Thoracic aorta (tissue), 2 donors: ENCODE measurements around the gene EPS8L1. TPM values are rescaled to one million over a fixed set of nuclear protein-coding genes. Genes with fewer than 3 reads are reported as not detected.
"Not testable (repeated sequence)": the region's sequence is repeated elsewhere in the genome, so short reads cannot be mapped to it uniquely, and the experiment has no call there.

Experiments
- ATAC-seq: fragments of 150-250 bp; one replicate; pipeline ENCODE4 v1.8.0; 2017; ENCODE audit warnings: low read depth; ENCODE audit not compliant: insufficient number of reproducible peaks, low FRiP score
- DNase-seq: peaks from one replicate; pipeline ENCODE4 v3.0.0-alpha.2; 2020; ENCODE audit warnings: low spot score
- H3K27ac ChIP-seq, 2 donors: fragments of 200-600 bp; sonication (generic); 1 replicate in 1 of 2; 2 replicates in 1 of 2; pipeline ENCODE4 v1.5.1; 2016; ENCODE audit warnings: mild to moderate bottlenecking in 2 of 2, moderate library complexity in 2 of 2
- H3K27me3 ChIP-seq: fragments of 200-600 bp; sonication (generic); replicated peaks from 2 replicates; pipeline ENCODE4 v1.6.0; 2016; ENCODE audit warnings: mild to moderate bottlenecking; ENCODE audit not compliant: insufficient read depth
- H3K36me3 ChIP-seq: fragments of 200-600 bp; sonication (generic); one replicate; pipeline ENCODE4 v1.5.1; 2016
- H3K4me1 ChIP-seq, 2 donors: fragments of 200-600 bp; sonication (generic); 1 replicate in 1 of 2; 2 replicates in 1 of 2; pipeline versions ENCODE4 v1.5.1 to v1.6.0; 2016; ENCODE audit warnings: low read depth in 2 of 2, mild to moderate bottlenecking in 1 of 2; ENCODE audit not compliant: control insufficient read depth in 1 of 2
- H3K4me3 ChIP-seq: fragments of 200-600 bp; sonication (generic); 2 replicates; pipeline ENCODE4 v1.5.1; 2016; ENCODE audit warnings: mild to moderate bottlenecking
- H3K9me3 ChIP-seq: fragments of 200-600 bp; sonication (generic); 2 replicates; pipeline ENCODE4 v1.5.1; 2016
- CTCF ChIP-seq: fragments of 200-600 bp; sonication (generic); IDR thresholded peaks from one replicate; pipeline ENCODE4 v1.5.1; 2019; ENCODE audit warnings: antibody characterized with exemption
- total RNA-seq, 2 donors: library from RNA; depleted of rRNA; stranded (reverse); fragments of >200 nt; gene quantifications; one replicate each; pipeline versions ENCODE4 v1.1.0 to v1.2.3, GENCODE V29; 2016

Gene EPS8L1
- total RNA-seq, result 10 to 100 TPM in 1 of 2 donors, 1 to 10 TPM in 1; 5.4 to 16.3 TPM

- DNase-seq (no peak), ATAC-seq (no peak)
- Histone ChIP-seq H3K36me3 (no peaks in the 10 kb centered on the region), H3K27ac (no peak within 1 kb of the TSS), H3K9me3 (no peaks in the 10 kb centered on the region), H3K4me3 (no peak within 1 kb of the TSS), H3K4me1 (peaks cover 2 to 7% of the 10 kb centered on the region in 2 donors), H3K27me3 (no peaks in the 10 kb centered on the region)
- TF ChIP-seq CTCF, result no peak
These were observed at the start of gene EPS8L1 for GRCh38 chr19:55075371-55075998. TSS of gene EPS8L1 (plus strand) at chr19:55075869. CDS start at chr19:55076445, 576 bp downstream.

- H3K4me3 ChIP-seq, DNase-seq, H3K27ac ChIP-seq, H3K36me3 ChIP-seq, H3K9me3 ChIP-seq, H3K27me3 ChIP-seq, H3K4me1 ChIP-seq, ATAC-seq: not testable (repeated sequence)
These were observed 48.6 kb upstream of the EPS8L1 start for GRCh38 chr19:55027140-55027471.

- DNase-seq, result no peak
- no peaks in the 10 kb centered on the region for H3K9me3 ChIP-seq
- no peaks in the 10 kb centered on the region for H3K4me1 ChIP-seq
- no peak for TF ChIP-seq CTCF
- H3K4me3 ChIP-seq, result no peak overlapping the region
- no peak overlapping the region for H3K27ac ChIP-seq
- H3K27me3 ChIP-seq, result no peaks in the 10 kb centered on the region
- no peaks in the 10 kb centered on the region for H3K36me3 ChIP-seq
- no peak for ATAC-seq
These were observed 48.0 kb upstream of the EPS8L1 start for GRCh38 chr19:55027472-55028337.

- DNase-seq, result no peak
- no peak for TF ChIP-seq CTCF
- H3K4me1 ChIP-seq, result no peaks in the 10 kb centered on the region
These were observed 46.9 kb upstream of the EPS8L1 start for GRCh38 chr19:55028757-55029156.

GRCh38 chr19:55031178-55031577 lies 44.5 kb upstream of the EPS8L1 start:
- Histone ChIP-seq H3K27ac (no peak overlapping the region), H3K9me3 (no peaks in the 10 kb centered on the region), H3K27me3 (no peaks in the 10 kb centered on the region), H3K36me3 (no peaks in the 10 kb centered on the region), H3K4me1 (no peaks in the 10 kb centered on the region), H3K4me3 (no peak overlapping the region)
- TF ChIP-seq CTCF, result no peak
- no peak for ATAC-seq
- DNase-seq, result no peak

More at GRCh38 chr19:55028757-55029156, 46.9 kb upstream of the EPS8L1 start:
- Histone ChIP-seq H3K27me3 (no peaks in the 10 kb centered on the region), H3K4me3 (no peak overlapping the region), H3K27ac (no peak overlapping the region), H3K9me3 (no peaks in the 10 kb centered on the region), H3K36me3 (no peaks in the 10 kb centered on the region)
- no peak for ATAC-seq
